ENCODE measurements around the gene CAMK1G.
A peak's percentile ranks its signal among the peaks of the same experiment; 100 is the strongest.

Gene CAMK1G

DNA sequence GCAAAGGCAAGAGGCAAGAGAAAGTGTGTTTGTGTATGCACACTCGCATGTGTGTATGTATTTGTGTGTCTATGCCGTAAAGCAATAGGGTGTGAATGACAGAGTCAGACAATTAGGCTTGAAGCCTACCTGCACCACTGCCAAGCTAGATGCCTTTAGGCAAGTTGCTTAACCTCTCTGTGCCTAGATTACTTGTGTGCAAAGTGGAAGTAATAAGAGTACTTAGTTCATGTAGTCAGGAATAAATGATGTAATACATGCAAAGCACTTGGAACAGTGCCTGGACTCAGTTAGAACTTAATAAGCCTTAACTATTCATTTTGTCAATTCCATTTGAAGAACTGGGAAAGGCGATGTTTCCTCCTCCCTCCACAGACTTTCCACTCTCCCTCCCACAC lies 37.0 kb downstream of the CAMK1G start:
- no peak for DNase-seq

DNA sequence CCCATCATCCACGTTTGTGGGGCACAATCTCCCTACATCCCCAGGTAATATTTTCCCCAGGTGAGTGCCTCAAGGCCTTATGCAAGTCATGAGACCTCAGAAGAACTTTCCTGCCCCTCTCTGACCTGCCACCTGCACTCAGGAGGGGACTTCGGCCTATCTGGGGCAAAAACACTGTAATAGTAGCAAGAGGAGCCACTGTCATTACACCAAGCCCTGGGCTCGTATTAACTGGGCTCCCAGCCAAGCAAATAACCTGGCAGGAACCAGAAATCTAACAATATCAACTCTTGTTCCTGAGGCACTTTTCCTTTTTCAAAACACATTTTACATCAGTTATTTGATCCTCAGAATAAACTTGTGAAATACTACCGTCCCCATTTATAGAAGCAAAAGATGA lies 37.8 kb downstream of the CAMK1G start:
- no peak for DNase-seq

GRCh38 chr1:209621741-209622655 lies 38.5 kb downstream of the CAMK1G start:
- DNase-seq, result no peak

- DNase-seq, result no peak
Observed at GRCh38 chr1:209622841-209623829, 39.6 kb downstream of the CAMK1G start.

DNA sequence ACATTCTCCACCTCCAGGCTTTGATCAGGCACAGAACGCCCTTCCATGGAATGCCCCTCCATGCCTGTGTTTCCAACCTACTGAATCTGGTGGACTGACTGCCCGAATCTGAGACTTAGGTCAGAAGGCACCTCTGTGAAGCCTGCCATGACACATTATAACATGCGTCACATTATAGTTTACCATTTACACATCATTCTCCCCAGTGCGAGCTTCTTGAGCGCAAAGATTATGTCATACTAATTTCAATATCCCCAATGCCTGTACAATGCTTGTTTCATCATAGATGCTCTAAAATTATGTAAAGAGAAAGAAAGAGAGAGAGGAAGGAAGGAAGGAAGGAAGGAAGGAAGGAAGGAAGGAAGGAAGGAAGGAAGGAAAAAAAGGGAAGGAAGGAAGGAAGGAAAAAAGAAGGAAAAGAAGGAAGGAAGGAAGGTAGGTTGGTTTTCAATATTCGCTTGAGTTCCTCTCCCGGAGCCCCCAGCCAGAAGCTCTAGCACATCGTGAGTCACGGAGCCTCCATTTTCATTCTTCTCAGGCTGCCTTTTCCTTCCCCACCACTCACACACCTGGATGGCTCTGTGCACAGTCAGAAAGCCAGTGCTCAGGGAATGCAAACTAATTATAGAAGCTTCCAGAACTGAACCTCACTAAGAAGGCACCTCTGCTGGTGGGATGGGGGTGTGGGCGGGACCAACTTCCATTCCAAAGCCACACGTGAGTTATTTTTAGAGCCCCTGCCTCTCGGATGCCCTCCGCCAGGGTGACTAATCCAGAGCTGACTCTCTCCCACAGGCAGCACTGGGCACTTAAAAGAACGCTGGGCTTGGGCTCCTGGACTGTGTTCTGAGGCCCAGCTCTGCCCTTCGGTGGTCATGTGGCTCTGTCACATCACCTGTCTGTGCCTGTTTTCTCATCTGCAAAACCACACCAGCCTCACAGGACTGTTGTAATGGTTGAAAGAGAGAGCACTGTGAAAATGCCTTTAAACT lies 41.3 kb downstream of the CAMK1G start:
- DNase-seq, result no peak

DNA sequence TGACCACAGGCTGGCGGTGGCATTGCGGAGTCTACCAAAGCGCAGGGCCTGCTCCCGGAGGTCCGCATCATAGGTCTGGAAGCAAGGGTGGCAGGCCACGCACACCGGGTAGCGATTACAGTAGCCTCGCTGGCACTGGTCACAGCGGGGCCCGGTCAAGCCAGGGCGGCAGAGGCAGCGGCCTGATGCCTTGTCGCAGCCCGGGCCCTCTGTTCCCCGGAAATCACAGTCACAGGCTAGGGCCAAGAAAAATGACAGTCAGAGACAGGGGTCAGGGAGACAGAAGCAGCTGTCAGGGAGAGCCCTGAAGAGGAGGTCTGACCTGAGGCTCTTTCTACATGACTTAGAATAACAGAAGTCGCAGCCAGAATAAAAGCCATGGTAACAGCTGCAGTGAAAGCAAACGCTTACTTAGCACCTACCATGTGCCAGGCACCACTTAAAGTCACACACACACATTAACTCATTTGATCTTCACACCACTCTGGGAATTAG lies 42.3 kb downstream of the CAMK1G start:
- no peak for DNase-seq

DNA sequence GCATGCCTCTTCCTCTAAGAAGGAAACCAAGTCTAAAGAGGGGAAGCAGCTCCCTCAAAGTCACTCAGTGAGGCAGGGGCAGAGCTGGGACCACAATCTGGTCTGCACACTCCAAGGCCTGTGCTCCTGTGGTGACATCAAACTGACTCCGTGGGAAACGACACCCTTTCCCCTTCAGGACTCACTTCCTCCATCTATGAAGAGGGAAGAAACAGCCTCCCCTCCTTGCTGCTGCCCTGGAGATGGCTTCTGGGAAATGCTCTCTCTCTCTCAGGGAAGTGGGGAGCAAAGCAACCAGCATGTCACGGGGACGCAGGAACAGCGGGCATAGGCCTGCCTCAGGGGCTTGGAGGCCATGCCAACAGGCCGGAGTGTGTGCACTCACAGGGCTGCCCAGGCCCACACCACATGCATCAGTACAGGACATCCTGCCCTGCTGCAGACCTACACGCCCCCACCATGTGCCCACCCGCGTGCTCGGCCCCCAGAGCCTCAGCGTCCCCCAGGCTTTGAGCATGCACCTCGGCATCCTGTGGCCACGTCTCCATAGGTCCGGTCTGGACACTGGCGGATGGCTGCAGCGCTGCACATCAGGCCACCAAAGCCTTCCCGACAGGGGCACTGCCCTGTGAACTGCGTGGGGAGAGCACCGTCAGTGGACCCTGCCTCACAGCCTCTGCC lies 43.0 kb downstream of the CAMK1G start:
- no peak for DNase-seq

GRCh38 chr1:209627027-209627731 lies 43.7 kb downstream of the CAMK1G start:
- no peak for DNase-seq

- DNase-seq, result peak; percentile 74
Observed at GRCh38 chr1:209627732-209628196, 44.2 kb downstream of the CAMK1G start.

- no peak for DNase-seq
Observed at GRCh38 chr1:209628618-209629299, 45.2 kb downstream of the CAMK1G start.

- DNase-seq, result no peak
Observed at GRCh38 chr1:209629621-209630382, 46.3 kb downstream of the CAMK1G start.

DNA sequence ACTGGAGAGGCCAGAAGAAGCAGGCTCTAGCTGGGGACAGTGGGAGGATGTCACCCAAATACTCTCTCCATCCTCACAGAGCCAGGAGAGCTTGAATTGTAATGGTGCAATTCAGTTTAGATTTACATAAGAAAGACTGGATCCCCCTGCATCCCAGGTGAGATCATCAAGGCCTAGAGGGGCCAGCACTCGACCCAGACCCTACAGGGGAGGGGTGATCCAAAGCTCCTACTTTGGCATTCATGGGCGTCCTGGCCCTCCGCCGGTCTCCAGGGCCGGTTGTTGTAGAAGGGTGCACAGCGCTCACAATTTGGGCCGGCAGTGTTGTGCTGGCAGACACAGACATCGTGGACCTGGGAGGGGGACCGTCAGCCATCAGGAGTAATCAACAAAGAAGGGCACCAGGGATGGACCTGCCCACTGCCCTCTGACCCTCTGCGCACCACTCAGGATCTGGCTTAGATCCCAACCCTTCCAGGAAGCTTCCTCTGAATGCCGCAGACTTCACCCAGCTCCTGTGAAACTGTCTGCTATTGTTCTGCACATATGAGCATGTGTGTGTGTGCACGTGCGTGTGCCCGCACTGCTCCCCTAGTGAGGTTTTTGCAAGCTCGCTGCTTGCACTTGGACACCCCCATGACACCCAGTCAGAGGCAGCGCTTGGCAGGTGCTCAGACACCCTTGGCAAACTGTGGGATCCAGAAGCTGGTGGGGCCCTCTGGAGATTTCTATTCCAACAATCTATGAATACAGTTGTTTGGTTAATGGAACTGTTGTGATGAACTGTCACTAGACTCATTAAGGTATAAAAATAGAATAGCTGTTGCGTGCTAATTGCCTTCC lies 47.1 kb downstream of the CAMK1G start:
- DNase-seq, result no peak

DNA sequence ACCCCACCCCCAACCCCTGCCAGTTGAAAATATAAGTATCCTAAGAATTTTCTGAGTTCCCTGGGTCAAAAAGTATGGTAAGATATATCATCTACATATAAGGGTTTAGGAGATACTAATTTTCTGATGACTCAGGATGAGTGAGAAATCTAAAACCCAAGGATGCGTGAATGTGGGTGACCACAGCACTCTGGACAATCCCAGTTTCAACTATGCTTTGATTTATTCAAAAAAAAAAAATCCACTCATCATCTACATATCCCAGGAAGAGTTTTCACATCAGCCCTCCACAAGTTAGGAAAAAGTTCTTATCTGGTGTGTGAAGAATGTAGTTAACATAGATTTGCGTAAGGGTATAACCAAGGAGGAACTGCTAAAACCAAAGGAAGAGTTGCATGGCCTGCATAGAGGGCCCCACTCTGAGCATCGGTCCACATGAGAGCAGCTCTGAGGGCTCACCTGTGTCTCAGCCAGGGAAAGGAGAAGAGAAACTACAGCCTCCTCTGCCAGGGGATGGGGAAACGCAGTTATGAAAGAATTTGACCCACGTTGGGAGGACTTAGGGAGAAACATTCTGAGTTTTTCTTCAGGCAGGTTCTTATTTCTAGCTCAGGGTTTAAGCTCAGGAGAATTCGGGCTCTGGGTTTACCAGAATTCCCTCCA lies 50.0 kb downstream of the CAMK1G start:
- no peak for DNase-seq

- no peak for DNase-seq
Observed at GRCh38 chr1:209634005-209634737, 50.7 kb downstream of the CAMK1G start.

GRCh38 chr1:209635850-209636249 lies 52.3 kb downstream of the CAMK1G start:
- DNase-seq, result no peak

- DNase-seq, result no peak
Observed at GRCh38 chr1:209641832-209642172, 58.3 kb downstream of the CAMK1G start.

- no peak for DNase-seq
Observed at GRCh38 chr1:209642816-209643215, 59.3 kb downstream of the CAMK1G start.

Data from CD4-positive, alpha-beta T cell treated with Interleukin-12 subunit alpha and Interleukin-12 subunit beta, for 1 hour (primary cell).